GM20000 (cell line): Measurements from ENCODE around the gene PDE6A.
A peak's percentile ranks its signal among the peaks of the same experiment; 100 is the strongest.
"Not testable (repeated sequence)": the region's sequence is repeated elsewhere in the genome, so short reads cannot be mapped to it uniquely, and the experiment has no call there.

Experiments used
- DNase-seq: peaks from one replicate; pipeline ENCODE4 v3.0.0; 2012; ENCODE audit warnings: low spot score
- TF ChIP-seq, protein P1 (sequence below): IDR thresholded peaks from 2 replicates; pipeline ENCODE4 v1.5.1; 2012; ENCODE audit warnings: mild to moderate bottlenecking, control low read depth; ENCODE audit errors: extremely low read depth, missing control alignments

Gene PDE6A

DNA sequence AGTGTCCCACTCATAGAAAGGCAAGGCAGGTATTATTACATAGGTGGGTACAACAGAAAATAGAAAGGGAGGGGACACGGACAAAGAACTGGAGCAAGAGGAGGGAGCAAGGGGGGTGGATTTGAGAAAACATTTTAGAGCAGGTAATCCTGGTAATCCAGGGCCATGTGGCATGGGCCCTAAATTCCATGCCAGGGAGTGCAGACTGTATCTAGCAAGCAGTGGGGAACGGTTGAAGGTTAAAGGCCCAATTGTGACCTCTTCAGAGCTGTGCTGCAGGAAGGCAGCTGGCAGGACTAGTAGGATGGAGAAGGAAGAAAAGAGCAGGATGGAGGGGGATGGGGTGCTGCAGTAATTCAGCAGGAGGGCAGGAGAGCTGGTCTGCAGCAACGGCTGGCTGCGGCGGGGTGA is 75.2 kb downstream of the PDE6A start:
- DNase-seq = no peak
- TF ChIP-seq, protein P1, sequence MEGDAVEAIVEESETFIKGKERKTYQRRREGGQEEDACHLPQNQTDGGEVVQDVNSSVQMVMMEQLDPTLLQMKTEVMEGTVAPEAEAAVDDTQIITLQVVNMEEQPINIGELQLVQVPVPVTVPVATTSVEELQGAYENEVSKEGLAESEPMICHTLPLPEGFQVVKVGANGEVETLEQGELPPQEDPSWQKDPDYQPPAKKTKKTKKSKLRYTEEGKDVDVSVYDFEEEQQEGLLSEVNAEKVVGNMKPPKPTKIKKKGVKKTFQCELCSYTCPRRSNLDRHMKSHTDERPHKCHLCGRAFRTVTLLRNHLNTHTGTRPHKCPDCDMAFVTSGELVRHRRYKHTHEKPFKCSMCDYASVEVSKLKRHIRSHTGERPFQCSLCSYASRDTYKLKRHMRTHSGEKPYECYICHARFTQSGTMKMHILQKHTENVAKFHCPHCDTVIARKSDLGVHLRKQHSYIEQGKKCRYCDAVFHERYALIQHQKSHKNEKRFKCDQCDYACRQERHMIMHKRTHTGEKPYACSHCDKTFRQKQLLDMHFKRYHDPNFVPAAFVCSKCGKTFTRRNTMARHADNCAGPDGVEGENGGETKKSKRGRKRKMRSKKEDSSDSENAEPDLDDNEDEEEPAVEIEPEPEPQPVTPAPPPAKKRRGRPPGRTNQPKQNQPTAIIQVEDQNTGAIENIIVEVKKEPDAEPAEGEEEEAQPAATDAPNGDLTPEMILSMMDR = no peak

DNA sequence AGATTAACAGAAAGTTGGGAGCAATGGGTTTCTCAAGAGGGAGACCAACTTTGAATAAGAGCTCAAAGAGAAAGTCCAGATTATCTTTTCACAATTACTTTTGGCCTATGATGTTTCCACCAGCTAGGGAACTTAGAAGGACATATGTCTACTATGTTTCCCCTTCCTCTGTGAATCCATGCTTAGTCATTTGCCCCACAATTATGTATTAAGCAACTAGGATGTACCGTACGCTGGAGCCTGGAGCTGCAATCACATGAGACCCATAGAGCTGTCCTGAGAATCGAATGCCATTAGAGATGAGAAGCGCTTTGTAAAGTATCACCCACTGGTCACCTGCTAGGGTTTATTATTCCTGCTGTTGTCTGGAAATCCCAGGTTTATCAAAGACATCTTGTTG is 78.8 kb downstream of the PDE6A start:
- DNase-seq = no peak
- TF ChIP-seq, protein P1 = no peak

DNA sequence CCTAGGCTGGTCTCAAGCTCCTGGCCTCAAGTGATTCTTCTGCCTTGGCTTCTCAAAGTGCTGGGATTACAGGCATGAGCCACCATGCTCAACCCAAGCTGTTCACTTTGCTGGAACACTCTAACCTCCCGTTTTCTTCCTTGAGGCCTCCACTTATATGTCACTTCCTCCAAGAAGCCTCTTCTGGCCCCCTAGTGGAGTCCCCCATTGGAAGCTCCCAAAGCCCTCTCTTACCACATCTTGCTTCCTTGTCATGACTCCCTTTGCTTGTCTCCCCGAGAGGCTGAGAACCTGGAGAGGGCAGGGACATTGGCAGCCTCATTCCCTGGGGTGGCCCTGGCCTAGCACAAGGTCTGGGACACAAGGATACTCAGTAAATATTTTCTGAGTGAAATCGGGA is 80.8 kb downstream of the PDE6A start:
- no peak for DNase-seq
- TF ChIP-seq, protein P1 = no peak

DNA sequence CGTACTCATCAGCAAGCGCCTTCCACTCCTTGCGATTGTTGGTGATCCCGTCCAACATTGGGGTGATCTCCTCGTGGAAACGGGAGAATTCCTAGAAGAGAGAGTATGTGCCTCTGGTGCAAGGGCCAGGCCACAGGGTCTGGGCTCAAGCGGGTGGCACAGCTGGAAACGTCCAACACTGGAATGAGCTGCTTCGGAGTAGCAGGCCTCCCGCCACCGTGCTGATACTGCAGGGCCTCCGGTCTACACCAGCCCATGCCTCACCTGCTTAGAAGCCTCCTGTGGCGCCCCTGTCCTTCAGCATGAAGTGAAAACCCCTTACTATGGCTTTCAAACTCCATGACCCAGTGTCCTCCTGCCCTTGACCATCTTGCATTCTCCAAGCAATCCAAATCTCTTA is 81.4 kb downstream of the PDE6A start:
- TF ChIP-seq, protein P1 = no peak
- DNase-seq = no peak

DNA sequence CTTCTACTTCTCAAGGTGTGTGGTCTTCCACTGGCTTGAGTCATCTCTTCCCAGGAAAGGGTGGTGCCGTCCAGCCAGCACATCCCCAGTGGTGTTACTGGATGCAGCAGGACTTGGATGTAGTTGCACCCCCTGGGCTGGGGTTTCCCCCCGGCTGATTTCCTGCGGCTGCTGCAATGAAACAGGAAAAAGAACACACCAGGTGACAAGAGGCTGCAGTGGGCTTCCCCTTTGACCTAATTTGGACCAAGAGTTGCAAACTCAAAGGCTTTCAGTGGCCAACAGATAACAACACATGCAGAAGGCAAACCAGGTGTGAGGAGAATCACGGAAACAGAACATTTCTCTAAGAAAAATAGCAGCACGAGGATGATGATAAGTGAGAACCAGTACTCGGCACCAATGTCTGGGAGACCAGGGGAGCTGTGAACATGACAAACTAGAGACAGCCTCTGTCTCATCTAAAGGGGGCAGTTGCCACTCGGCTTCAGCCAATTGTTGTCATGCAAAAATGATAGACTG is 83.7 kb downstream of the PDE6A start:
- DNase-seq = peak; percentile 68
- TF ChIP-seq, protein P1 = no peak

DNA sequence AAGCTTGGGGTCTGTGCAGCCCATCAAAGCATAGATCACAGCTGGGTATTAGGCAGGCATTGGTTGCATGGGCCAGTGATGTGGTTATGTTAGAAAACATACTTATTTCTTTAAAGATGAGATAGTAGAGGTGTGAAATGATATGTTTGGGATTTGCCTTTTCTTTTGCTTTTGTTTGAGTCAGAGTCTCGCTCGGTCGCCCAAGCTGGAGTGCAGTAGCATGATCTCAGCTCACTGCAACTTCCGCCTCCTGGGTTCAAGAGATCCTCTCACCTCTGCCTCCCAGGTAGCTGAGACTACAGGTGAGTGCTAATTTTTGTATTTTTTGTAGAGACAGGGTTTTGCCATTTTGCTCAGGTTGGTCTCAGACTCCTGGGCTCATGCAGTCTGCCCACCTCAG is 84.8 kb downstream of the PDE6A start:
- no peak for DNase-seq
- TF ChIP-seq, protein P1 = no peak

DNA sequence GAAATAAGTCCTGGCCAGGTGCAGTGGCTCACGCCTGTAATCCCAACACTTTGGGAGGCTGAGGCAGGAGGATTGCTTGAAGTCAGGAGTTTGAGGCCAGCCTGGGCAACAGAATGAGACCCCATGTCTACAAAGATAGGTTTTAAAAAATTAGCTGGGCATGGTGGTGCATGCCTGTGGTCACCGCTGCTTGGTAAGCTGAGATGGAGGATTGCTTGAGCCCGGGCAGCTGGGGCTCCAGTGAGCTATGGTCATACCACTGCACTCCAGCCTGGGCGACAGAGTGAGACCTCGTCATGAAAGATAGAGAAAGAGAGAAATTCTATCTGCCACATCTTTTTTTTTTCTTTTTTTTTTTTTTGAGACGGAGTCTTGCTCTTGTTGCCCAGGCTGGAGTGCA is 86.1 kb downstream of the PDE6A start:
- not testable (repeated sequence) for DNase-seq

DNA sequence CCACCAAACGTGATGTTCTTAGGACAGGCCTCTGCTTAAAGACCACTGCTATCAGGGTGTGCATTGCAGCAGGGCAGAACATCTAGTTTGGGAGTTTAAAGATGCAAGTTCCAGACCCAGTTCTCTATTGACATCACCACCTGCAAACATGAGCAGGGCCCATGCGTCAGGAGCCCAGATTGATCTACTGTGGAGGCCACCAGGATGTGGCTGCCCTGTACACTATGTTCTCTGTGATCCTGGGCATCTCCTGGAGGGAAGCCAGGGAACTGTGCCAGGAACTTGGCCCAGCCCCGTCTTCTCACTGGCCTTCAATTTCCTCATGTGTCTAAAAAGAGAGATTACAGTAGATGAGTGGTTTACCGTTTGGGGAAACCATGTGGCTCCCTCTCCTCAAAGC is 87.1 kb downstream of the PDE6A start:
- TF ChIP-seq, protein P1 = no peak
- no peak for DNase-seq
